Effector CD8-positive, alpha-beta T cell (primary cell): ENCODE data around the gene TBX20.
"Not testable (repeated sequence)": the region's sequence is repeated elsewhere in the genome, so short reads cannot be mapped to it uniquely, and the experiment has no call there.

Experiments used
- DNase-seq: peaks from one replicate; lab custom pipeline; 2025; lab: John Stamatoyannopoulos, UW

Gene TBX20

DNA sequence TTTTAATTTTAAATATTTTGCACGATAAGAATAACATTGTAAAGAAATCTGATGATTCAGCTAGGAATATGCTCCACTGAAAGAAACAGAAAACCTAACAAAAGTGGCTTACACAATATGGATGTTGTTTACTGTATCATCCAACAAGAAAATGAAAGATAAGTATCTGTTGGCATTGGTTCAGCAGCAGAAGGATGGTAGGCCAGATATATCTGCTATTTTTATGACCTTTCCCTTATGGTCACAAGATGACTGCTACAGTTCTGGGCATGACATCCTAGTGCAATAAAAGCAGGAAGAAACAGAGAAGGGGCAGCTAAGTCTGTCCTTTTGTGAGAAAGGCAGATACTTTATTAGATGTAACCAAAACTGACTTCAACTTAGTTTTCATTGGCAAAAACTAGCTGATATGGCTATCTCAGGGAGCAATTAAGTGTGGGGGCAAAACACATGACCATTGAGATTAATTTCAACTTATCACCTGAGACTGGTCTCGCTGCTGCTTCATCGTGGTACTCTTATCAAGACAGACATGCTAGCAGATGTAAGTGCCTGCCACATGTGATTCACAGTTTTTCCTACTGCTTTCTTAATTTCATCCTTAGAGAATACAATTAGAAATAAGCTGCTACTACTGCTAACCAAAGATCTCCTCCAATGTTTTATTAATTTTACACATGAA is 92.7 kb downstream of the TBX20 start:
- not testable (repeated sequence) for DNase-seq
